SK-MEL-5 (cell line): ENCODE data around the gene SLC12A4. TPM values are rescaled to one million over a fixed set of nuclear protein-coding genes. Genes with fewer than 3 reads are reported as not detected.
"Not testable (repeated sequence)": the region's sequence is repeated elsewhere in the genome, so short reads cannot be mapped to it uniquely, and the experiment has no call there.

Experiments
- DNase-seq: peaks from one replicate; pipeline ENCODE4 v3.0.0-alpha.2; 2016; ENCODE audit warnings: low read depth, low spot score
- in situ Hi-C: cut with HindIII; loops from 2 replicates; pipeline ENCODE4 v1.10.0; 2016; ENCODE audit warnings: low sequenced_read_pairs, high pct_unique_total_duplicates, low pct_unique_long_range_greater_than_20kb
- total RNA-seq: library from RNA; depleted of rRNA; stranded (reverse); fragments of >200 nt; shearing (Covaris generic); gene quantifications from 2 replicates; pipeline ENCODE4 v1.2.3, GENCODE V29; 2014

The SLC12A4 gene
- total RNA-seq, 1 experiment from 2014 or later = 10.3 TPM

GRCh38 chr16:67948015-67948414 is 20.4 kb downstream of the SLC12A4 start:
- DNase-seq = no peak
- in situ Hi-C loops = no loop called here

- in situ Hi-C loops = no loop called here
- no peak for DNase-seq
These were observed 21.4 kb downstream of the SLC12A4 start for GRCh38 chr16:67946966-67947558.

GRCh38 chr16:67946128-67946569 is 22.3 kb downstream of the SLC12A4 start:
- in situ Hi-C loops = no loop called here
- DNase-seq = no peak

GRCh38 chr16:67945392-67945933 is 23.0 kb downstream of the SLC12A4 start:
- no peak for DNase-seq
- in situ Hi-C loops = no loop called here

- no peak for DNase-seq
- in situ Hi-C loops = no loop called here
These were observed 23.6 kb downstream of the SLC12A4 start for GRCh38 chr16:67944690-67945391.

- DNase-seq = no peak
- in situ Hi-C loops = no loop called here
These were observed 24.6 kb downstream of the SLC12A4 start, which contains the start of gene LCAT for GRCh38 chr16:67943619-67944504. Gene LCAT, minus strand, starts transcription at chr16:67944120. Its CDS starts 19 bp downstream, at chr16:67944101.

GRCh38 chr16:67943256-67943618 is 25.2 kb downstream of the SLC12A4 start:
- in situ Hi-C loops = no loop called here
- DNase-seq = no peak

- DNase-seq = no peak
- in situ Hi-C loops = no loop called here
These were observed 25.8 kb downstream of the SLC12A4 start for GRCh38 chr16:67942510-67943255.

GRCh38 chr16:67942200-67942509 is 26.3 kb downstream of the SLC12A4 start:
- peak; percentile 65 for DNase-seq
- in situ Hi-C loops = no loop called here

GRCh38 chr16:67941469-67942199 is 26.8 kb downstream of the SLC12A4 start:
- DNase-seq = no peak
- in situ Hi-C loops = no loop called here

GRCh38 chr16:67940446-67941089 is 27.9 kb downstream of the SLC12A4 start:
- in situ Hi-C loops = no loop called here
- no peak for DNase-seq

GRCh38 chr16:67939507-67940445 is 28.7 kb downstream of the SLC12A4 start:
- in situ Hi-C loops = no loop called here
- DNase-seq = no peak

GRCh38 chr16:67937713-67938112 is 30.7 kb downstream of the SLC12A4 start:
- in situ Hi-C loops, DNase-seq: not testable (repeated sequence)

GRCh38 chr16:67936880-67937605 is 31.4 kb downstream of the SLC12A4 start:
- in situ Hi-C loops = no loop called here
- DNase-seq = no peak
